ENCODE data around the gene BTN3A1. TPM values are rescaled to one million over a fixed set of nuclear protein-coding genes. Genes with fewer than 3 reads are reported as not detected.

Gene BTN3A1
- total and polyA plus RNA-seq, 10 of the 15 experiments (the other 5 are each of a cell fraction or from before 2014, with no cell fraction given) = 5.6 to 60.1 (median 16.1) TPM

GRCh38 chr6:26445934-26446667 lies 44.0 kb downstream of the BTN3A1 start (continued):
- TF ChIP-seq SMAD5 (IDR thresholded peaks at IDR 0.05; ENCODE audit: low read depth) = no peak
- no peak for TF ChIP-seq HCFC1 (IDR thresholded peaks at IDR 0.05; ENCODE audit: low read length)
- no peak for TF ChIP-seq STAT1 (conservative IDR thresholded peaks at IDR 0.05)
- TF ChIP-seq BHLHE40 (IDR thresholded peaks at IDR 0.05; ENCODE audit: borderline replicate concordance in 1 of 2, low read depth in 2 of 2, low read length in 1 of 2) = peak; percentile 32 to 75; a peak in 2 of 4 replicates
- TF ChIP-seq USF1 (IDR thresholded peaks at IDR 0.05; ENCODE audit: borderline replicate concordance, extremely low read length, insufficient read depth, low read depth, low read length) = no peak
- no peak for TF ChIP-seq NRF1 (conservative IDR thresholded peaks at IDR 0.05; ENCODE audit: low read depth, low read length)
- no peak for TF ChIP-seq ELK1 (IDR thresholded peaks at IDR 0.05; ENCODE audit: low read depth, low read length)
- TF ChIP-seq IRF4 (IDR thresholded peaks at IDR 0.05; ENCODE audit: low read depth, low read length) = peak; percentile 77
- no peak for TF ChIP-seq TARDBP (IDR thresholded peaks at IDR 0.05; ENCODE audit: borderline replicate concordance)
- TF ChIP-seq RUNX3 (IDR thresholded peaks at IDR 0.05; ENCODE audit: low read length) = peak; percentile 97
- 0 out of 2 replicates have a peak, but pooled peaks have one; percentile 33 for TF ChIP-seq ZNF217 (IDR thresholded peaks at IDR 0.05)
- no peak for TF ChIP-seq RBBP5 (conservative IDR thresholded peaks at IDR 0.05)
- 0 out of 2 replicates have a peak, but pooled peaks have one; percentile 63 for TF ChIP-seq GABPA (IDR thresholded peaks at IDR 0.05; ENCODE audit: low read depth)
- TF ChIP-seq, protein P1, sequence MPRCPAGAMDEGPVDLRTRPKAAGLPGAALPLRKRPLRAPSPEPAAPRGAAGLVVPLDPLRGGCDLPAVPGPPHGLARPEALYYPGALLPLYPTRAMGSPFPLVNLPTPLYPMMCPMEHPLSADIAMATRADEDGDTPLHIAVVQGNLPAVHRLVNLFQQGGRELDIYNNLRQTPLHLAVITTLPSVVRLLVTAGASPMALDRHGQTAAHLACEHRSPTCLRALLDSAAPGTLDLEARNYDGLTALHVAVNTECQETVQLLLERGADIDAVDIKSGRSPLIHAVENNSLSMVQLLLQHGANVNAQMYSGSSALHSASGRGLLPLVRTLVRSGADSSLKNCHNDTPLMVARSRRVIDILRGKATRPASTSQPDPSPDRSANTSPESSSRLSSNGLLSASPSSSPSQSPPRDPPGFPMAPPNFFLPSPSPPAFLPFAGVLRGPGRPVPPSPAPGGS (IDR thresholded peaks at IDR 0.05; ENCODE audit: borderline replicate concordance, insufficient read depth, low read depth, low read length, poor library complexity, severe bottlenecking) = peak; percentile 59
- TF ChIP-seq WRNIP1 (IDR thresholded peaks at IDR 0.05; ENCODE audit: borderline replicate concordance, low read depth, low read length) = no peak
- no peak for TF ChIP-seq MYB (IDR thresholded peaks at IDR 0.05; ENCODE audit: borderline replicate concordance, low read depth, low read length)
- peak; percentile 79; the same call in 1 of the 2 replicates for TF ChIP-seq MTA2 (IDR thresholded peaks at IDR 0.05; ENCODE audit: low read depth)
- TF ChIP-seq, protein P2, sequence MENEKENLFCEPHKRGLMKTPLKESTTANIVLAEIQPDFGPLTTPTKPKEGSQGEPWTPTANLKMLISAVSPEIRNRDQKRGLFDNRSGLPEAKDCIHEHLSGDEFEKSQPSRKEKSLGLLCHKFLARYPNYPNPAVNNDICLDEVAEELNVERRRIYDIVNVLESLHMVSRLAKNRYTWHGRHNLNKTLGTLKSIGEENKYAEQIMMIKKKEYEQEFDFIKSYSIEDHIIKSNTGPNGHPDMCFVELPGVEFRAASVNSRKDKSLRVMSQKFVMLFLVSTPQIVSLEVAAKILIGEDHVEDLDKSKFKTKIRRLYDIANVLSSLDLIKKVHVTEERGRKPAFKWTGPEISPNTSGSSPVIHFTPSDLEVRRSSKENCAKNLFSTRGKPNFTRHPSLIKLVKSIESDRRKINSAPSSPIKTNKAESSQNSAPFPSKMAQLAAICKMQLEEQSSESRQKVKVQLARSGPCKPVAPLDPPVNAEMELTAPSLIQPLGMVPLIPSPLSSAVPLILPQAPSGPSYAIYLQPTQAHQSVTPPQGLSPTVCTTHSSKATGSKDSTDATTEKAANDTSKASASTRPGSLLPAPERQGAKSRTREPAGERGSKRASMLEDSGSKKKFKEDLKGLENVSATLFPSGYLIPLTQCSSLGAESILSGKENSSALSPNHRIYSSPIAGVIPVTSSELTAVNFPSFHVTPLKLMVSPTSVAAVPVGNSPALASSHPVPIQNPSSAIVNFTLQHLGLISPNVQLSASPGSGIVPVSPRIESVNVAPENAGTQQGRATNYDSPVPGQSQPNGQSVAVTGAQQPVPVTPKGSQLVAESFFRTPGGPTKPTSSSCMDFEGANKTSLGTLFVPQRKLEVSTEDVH (IDR thresholded peaks at IDR 0.05; ENCODE audit: low read depth, partially characterized antibody) = no peak
- peak; percentile 87 for TF ChIP-seq DPF2 (IDR thresholded peaks at IDR 0.05)
- 0 out of 2 replicates have a peak, but pooled peaks have one; percentile 38 for TF ChIP-seq MEF2A (IDR thresholded peaks at IDR 0.05; ENCODE audit: insufficient read depth, low read depth, low read length)
- TF ChIP-seq ATF7 (IDR thresholded peaks at IDR 0.05; ENCODE audit: low read depth) = peak; percentile 68
- peak; percentile 56; the same call in 1 of the 2 replicates for TF ChIP-seq PKNOX1 (IDR thresholded peaks at IDR 0.05)
- TF ChIP-seq ZBED1 (IDR thresholded peaks at IDR 0.05; ENCODE audit: borderline replicate concordance) = peak; percentile 75; the same call in 1 of the 2 replicates
- TF ChIP-seq RB1 (IDR thresholded peaks at IDR 0.05; ENCODE audit: borderline replicate concordance) = no peak; the same call in 1 of the 2 replicates
